COLO668 (cell line): ENCODE results near the gene MEX3D.
A peak's percentile ranks its signal among the peaks of the same experiment; 100 is the strongest.
"Not testable (repeated sequence)": the region's sequence is repeated elsewhere in the genome, so short reads cannot be mapped to it uniquely, and the experiment has no call there.

Experiments used
- DNase-seq: peaks from one replicate; lab custom pipeline; 2025; ENCODE audit not compliant: unreplicated experiment; lab: John Stamatoyannopoulos, UW

The MEX3D gene

DNA sequence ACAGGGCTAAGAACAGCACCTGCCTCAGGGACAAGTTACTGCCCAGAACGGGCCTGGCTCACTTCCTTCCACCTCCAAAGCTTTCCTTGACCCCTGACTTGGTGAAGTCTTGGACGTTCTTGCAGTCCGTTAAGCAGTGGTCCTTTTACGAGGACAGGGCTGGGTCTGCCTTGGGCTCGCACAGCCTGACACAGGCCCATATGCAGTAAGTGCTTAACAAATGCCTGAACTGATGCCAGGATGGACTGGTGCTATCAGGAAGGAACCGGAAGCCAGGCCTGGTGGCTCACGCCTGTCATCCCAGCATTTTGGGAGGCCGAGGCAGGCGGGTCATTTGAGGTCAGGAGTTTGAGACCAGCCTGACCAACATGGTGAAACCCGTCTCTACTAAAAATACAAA, 46.1 kb downstream of the MEX3D start:
- DNase-seq, result no peak

DNA sequence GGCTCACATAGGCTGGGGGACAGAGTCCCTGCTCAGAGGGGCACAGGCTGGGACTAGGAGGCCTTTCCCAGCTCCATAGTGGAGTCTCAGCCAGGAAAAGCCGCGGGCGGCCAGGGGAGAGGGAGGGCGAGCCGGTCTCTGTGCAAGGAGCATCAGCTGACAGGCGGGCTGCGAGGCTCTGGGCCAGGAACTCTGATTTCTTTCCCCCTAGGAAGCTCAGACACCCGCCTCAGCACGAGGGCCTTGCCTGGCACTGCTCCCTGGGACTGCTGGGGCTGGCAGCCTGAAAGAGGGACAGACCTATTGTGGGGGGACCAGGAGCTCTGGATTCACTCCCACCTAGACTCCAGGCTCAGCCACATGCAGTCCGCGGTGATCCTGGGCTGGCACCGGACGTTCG, 46.5 kb downstream of the MEX3D start:
- no peak for DNase-seq

- DNase-seq, result no peak
Measured at GRCh38 chr19:1520203-1520780, 47.8 kb downstream of the MEX3D start.

DNA sequence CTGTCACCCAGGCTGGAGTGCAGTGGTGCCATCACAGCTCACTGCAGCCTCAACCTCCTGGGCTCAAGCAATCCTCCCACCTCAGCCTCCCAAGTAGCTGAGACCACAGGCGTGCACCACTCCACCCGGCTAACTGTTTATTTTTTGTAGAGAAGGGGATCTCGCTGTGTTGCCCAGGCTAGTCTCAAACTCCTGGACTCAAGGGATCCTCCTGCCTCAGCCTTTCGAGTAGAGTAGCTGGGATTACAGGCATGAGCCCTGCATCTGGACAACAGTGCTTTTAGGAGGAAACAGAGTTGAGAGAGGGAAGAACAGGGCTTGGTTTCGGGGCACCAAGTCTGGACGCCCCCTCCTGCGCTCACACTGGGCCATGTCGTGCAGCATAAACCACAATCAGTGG, 48.3 kb downstream of the MEX3D start:
- not testable (repeated sequence) for DNase-seq

DNA sequence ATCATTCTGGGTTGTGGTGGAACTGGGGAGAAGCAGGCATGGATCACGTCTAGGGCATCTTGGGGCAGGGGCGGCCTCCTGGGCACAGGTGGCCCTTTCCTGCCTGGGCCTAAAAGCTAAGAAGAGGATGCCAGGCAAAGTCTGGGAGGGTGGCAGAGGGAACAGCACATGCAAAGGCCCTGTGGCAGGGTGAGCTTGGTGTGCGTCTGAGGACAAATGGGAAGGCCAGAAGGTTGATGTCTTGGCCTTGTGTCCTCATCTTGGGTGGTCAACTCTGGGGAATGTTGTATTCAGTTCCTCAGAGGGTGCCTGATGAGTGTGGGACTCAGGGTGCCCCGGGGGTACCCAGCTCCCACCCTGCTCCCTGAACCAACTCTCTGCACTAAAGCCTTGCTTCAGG, 49.7 kb downstream of the MEX3D start:
- DNase-seq, result no peak

- DNase-seq, result no peak
Measured at GRCh38 chr19:1516395-1516753, 51.8 kb downstream of the MEX3D start.

- DNase-seq, result no peak
Measured at GRCh38 chr19:1514986-1515721, 53.0 kb downstream of the MEX3D start.

DNA sequence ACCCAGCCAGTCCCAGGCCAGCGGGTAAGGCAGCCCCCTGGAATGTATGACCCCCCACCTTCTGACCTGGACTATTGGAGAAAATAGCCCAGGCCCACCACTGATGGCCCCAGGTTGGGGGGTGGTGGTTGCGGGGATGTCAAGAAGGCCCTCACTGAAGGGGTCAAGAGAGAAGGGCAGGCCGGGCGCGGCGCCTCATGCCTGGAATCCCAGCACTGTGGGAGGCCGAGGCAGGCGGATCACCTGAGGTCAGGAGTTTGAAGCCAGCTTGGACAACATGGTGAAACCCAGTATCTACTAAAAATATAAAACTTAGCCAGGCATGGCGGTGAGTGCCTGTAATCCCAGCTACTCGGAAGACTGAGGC, 53.8 kb downstream of the MEX3D start:
- DNase-seq, result no peak

DNA sequence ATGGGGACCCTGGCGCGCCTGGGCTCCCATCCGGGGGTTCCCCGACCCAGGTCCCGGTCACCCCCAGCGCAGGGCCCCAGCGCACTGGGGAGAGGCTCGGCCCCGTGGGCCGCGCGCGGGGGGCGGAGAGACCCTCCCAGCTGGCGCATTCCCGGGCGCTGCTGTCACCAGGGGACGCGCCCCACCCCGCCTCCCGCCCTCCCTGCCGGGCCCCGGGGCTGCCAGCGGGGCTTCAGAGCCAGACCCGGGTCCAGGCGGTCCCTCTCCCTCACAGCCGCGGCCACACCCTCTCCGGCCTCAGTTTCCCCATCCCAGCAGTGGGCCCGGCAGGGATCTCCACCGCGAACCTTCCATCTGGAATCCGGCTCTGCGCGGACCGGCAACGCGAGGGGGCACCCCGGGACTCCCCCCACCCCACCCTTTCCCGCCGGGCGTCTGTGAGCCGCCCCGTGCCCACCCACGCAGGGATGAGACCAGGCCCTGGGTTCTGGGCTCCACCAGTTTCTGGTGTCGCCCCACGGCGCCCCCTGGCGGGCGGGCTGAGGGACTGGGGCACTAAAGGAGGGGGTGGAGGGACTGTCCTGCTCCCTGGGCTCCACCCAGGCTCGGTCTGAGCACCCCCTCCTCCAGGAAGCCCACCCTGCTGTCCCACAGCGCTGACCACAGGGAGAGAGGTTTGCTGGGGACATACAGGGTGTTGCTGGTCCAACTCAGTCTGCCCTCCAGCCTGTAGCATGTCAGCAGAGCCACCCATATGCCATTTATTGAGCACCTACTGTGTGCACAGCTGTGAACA, 54.4 kb downstream of the MEX3D start:
- peak; percentile 54 for DNase-seq

GRCh38 chr19:1512671-1513498, 55.2 kb downstream of the MEX3D start, which contains the start of gene ADAMTSL5:
ADAMTSL5 (minus strand) TSS chr19:1513019; CDS start chr19:1510943, 2,076 bp downstream.
- DNase-seq, result peak; percentile 29

GRCh38 chr19:1511318-1512317, 56.5 kb downstream of the MEX3D start:
- no peak for DNase-seq

DNA sequence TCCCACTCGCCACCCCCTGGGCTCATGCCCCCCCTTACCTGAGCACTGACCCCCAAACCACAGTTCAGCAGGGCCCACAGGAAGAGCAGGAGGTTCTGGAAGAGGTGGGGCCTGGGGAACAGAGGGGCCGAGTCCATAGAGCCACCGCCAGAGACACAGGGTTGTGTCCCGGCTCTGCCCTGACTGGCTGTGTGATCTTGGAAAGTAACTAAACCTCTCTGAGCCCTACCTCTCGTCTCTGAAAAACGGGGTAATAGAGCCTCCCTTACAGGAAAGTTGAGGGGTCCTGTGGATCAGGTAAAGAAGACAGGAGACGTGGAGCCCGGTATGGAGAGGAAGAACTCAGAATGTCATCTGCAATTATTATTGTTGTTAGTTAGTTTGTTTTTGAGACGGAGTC, 57.3 kb downstream of the MEX3D start:
- no peak for DNase-seq

DNA sequence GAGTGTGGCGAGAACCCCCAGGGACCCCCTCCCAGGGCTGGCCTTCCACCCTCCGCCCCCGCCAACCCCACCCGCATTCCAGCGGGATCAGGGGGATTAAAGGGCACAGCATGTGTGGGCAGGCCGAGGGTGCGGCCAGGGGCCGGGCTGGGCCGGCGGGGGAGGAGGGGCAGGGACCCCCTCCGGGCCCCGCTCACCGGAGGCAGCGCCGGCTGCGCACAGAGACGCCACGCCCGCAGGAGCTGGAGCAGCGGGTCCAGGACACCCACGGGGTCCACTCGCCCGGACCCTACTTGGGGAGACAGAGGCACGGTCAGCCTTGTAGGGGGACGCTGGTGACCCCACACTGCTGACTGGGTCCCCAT, 57.7 kb downstream of the MEX3D start:
- no peak for DNase-seq

GRCh38 chr19:1509602-1510441, 58.3 kb downstream of the MEX3D start:
- no peak for DNase-seq

DNA sequence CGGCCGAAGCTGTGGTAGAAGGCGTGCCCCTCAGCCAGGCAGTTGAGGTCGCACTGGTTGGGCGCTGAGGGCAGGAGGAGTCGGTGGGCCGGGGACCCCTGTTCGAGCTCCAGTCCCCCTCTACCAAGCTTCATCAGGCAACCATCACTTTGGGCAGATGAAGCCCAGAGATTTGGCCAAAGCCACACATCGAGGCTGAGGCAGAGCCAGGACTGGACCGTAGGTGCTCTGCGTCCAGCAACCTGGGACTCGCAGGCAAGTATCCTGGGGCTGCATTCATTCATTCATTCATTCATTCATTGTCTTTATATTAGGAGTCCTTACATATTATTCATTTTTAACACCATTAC, 59.6 kb downstream of the MEX3D start:
- DNase-seq, result no peak

GRCh38 chr19:1507763-1508506, 60.2 kb downstream of the MEX3D start:
- peak; percentile 84 for DNase-seq

- no peak for DNase-seq
Measured at GRCh38 chr19:1507192-1507660, 60.9 kb downstream of the MEX3D start.
